Spleen (tissue), 11 donors: Measurements from ENCODE around the gene CGREF1. TPM values are rescaled to one million over a fixed set of nuclear protein-coding genes. Genes with fewer than 3 reads are reported as not detected.

Experiments used
- DNase-seq: peaks from one replicate; pipeline ENCODE4 v3.0.0-alpha.2; 2020
- H3K27ac ChIP-seq, 8 donors: fragments of 200-600 bp; sonication (generic) in 7 of 8; 1 replicate in 4 of 8; 2 replicates in 4 of 8; pipeline versions ENCODE4 v1.5.0 to v1.8.0; 2016 to 2021; ENCODE audit warnings: inconsistent platforms in 4 of 8, mild to moderate bottlenecking in 4 of 8, moderate library complexity in 1 of 8
- H3K27me3 ChIP-seq, 7 donors: fragments of 200-600 bp; sonication (generic) in 6 of 7; replicated peaks in 1 of 7; 1 replicate in 4 of 7; 2 replicates in 3 of 7; pipeline versions ENCODE4 v1.5.0 to v1.8.0; 2016 to 2021; ENCODE audit warnings: inconsistent platforms in 3 of 7, mild to moderate bottlenecking in 1 of 7
- H3K36me3 ChIP-seq, 6 donors: fragments of 200-600 bp; sonication (generic) in 5 of 6; 1 replicate in 4 of 6; 2 replicates in 2 of 6; pipeline versions ENCODE4 v1.5.0 to v1.8.0; 2016 to 2021; ENCODE audit warnings: inconsistent platforms in 2 of 6
- H3K4me1 ChIP-seq, 6 donors: fragments of 200-600 bp; sonication (generic) in 5 of 6; 1 replicate in 3 of 6; 2 replicates in 3 of 6; pipeline versions ENCODE4 v1.5.0 to v1.8.0; 2016 to 2021; ENCODE audit warnings: inconsistent platforms in 3 of 6
- H3K4me3 ChIP-seq, 8 donors: fragments of 200-600 bp; sonication (generic) in 7 of 8; 1 replicate in 4 of 8; 2 replicates in 4 of 8; pipeline versions ENCODE4 v1.5.0 to v1.8.0; 2016 to 2021; ENCODE audit warnings: inconsistent platforms in 4 of 8, mild to moderate bottlenecking in 4 of 8, moderate library complexity in 2 of 8
- H3K9me3 ChIP-seq, 8 donors: fragments of 200-600 bp; sonication (generic) in 7 of 8; 1 replicate in 4 of 8; 2 replicates in 4 of 8; pipeline versions ENCODE4 v1.5.0 to v1.8.0; 2016 to 2021; ENCODE audit warnings: inconsistent platforms in 4 of 8
- CTCF ChIP-seq, 11 experiments: fragments of 200-600 bp in 7 of 11; fragments of 450-650 bp in 4 of 11; sonication (generic) in 4 of 11; IDR thresholded peaks in 8 of 11; conservative IDR thresholded peaks in 3 of 11; 1 replicate in 7 of 11; 2 replicates in 4 of 11; pipeline versions ENCODE4 v1.4.0 to v1.8.0; 2016 to 2021; ENCODE audit warnings: antibody characterized with exemption in 11 of 11, inconsistent platforms in 4 of 11, mild to moderate bottlenecking in 1 of 11
- POLR2A ChIP-seq, 3 donors: fragments of 450-650 bp; IDR thresholded peaks; one replicate each; pipeline ENCODE4 v1.5.1; 2017; ENCODE audit warnings: antibody characterized with exemption in 3 of 3, mild to moderate bottlenecking in 1 of 3
- POLR2AphosphoS5 ChIP-seq, 3 donors: sonication (generic); formaldehyde crosslinking; IDR thresholded peaks; one replicate each; pipeline ENCODE4 v1.5.1; 2017; ENCODE audit warnings: antibody characterized with exemption in 3 of 3
- WGBS, 5 donors: extraction: QIAGEN DNeasy Blood & Tissue Kit in 3 of 5; methylation state at CpG; one replicate each; pipeline versions ENCODE4 v1.1.5 to v1.1.7; 2013 to 2018; 5-methylcytosine and 5-hydroxymethylcytosine counted together
- intact Hi-C: fragments of 100-400 bp; cut with DNase I; formaldehyde crosslinking; loops from one replicate; pipeline ENCODE4 v1.15.0; 2023; ENCODE audit warnings: low total_unique reads
- polyA plus RNA-seq, 3 donors: library from polyadenylated mRNA; stranded (reverse); fragments of 200-250 nt; gene quantifications; one replicate each; pipeline ENCODE4 v1.2.1, GENCODE V29; 2013
- total RNA-seq, 7 donors: library from RNA; depleted of rRNA in 3 of 7; stranded (reverse); fragments of >200 nt in 3 of 7; fragmentation: NEBNext Ultra II Directional in 4 of 7; extraction: Animal tissue kit (Norgen Biotek cat#: 25700) in 4 of 7; gene quantifications; one replicate each; pipeline versions ENCODE4 v1.1.0 to v1.2.1, GENCODE V29; 2016 to 2021
- donor health status: healthy with polysubstance abuse.
- donor health status: DM: no; HTN: no; CAD: no; lungs with moderate emphysema.
- donor health status: DM: no; HTN: no; CAD: no.
- donor health status: Bipolar disorder and iron deficiency.
- donor health status: healthy.
- donor health status: DM: no; HTN: no; CAD: no.
- donor health status: DM: yes; HTN: yes; CAD: no.

Gene CGREF1
- total and polyA plus RNA-seq, 10 donors: 0.17 to 0.82 (median 0.46) TPM; not detected in 3

- intact Hi-C loops: no loop called here
- H3K27me3 ChIP-seq: no peaks in the 10 kb centered on the region
- H3K9me3 ChIP-seq: no peaks in the 10 kb centered on the region
- H3K4me1 ChIP-seq: peaks cover 9 to 35% (median 23%) of the 10 kb centered on the region in 6 donors
- peak within 1 kb of the TSS; percentile 87 to 96 (median 90) for H3K27ac ChIP-seq
- WGBS, 5 donors: 0 to 1% (median 1%) methylated on average over 37 to 86 of the region's 86 CpGs
- peaks cover 0 to 42% (median 31%) of the 10 kb centered on the region in 6 donors for H3K36me3 ChIP-seq
- peak within 1 kb of the TSS; percentile 84 to 99 (median 92) for H3K4me3 ChIP-seq
- peak; percentile 99 for DNase-seq
- TF ChIP-seq POLR2AphosphoS5 (IDR thresholded peaks at IDR 0.05) (peak; percentile 98), POLR2A (IDR thresholded peaks at IDR 0.05) (peak in 2 of 3 donors; percentile 41 to 73), CTCF (IDR thresholded peaks at IDR 0.05 in 8 of 11, conservative IDR thresholded peaks at IDR 0.05 in 3 of 11) (peak in 3 of 11 experiments; percentile 12 to 33 (median 27))
Observed at GRCh38 chr2:27133905-27134780, 15.2 kb upstream of the CGREF1 start, which contains the start of gene PREB. Gene PREB (minus strand): TSS chr2:27134636. CDS start chr2:27134421, 215 bp downstream.

GRCh38 chr2:27133195-27133875 is 14.4 kb upstream of the CGREF1 start:
- 48 to 53% (median 51%) methylated on average over 13 to 14 of the region's 14 CpGs for WGBS, 5 donors
- DNase-seq: no peak
- TF ChIP-seq POLR2A (IDR thresholded peaks at IDR 0.05) (no peak), POLR2AphosphoS5 (IDR thresholded peaks at IDR 0.05) (no peak), CTCF (IDR thresholded peaks at IDR 0.05 in 8 of 11, conservative IDR thresholded peaks at IDR 0.05 in 3 of 11) (no peak)
- intact Hi-C loops: no loop called here
- peaks cover 9 to 35% (median 23%) of the 10 kb centered on the region in 6 donors for H3K4me1 ChIP-seq
- no peaks in the 10 kb centered on the region for H3K9me3 ChIP-seq
- peak overlapping the region; percentile 84 to 99 (median 92) for H3K4me3 ChIP-seq
- H3K27me3 ChIP-seq: no peaks in the 10 kb centered on the region
- H3K27ac ChIP-seq: peak overlapping the region in 6 of 8 donors; percentile 88 to 96 (median 92)
- peaks cover 0 to 46% (median 31%) of the 10 kb centered on the region in 6 donors for H3K36me3 ChIP-seq

- no peaks in the 10 kb centered on the region for H3K9me3 ChIP-seq
- peaks cover 0 to 46% (median 31%) of the 10 kb centered on the region in 6 donors for H3K36me3 ChIP-seq
- WGBS, 5 donors: 87 to 95% (median 93%) methylated on average over 11 of the region's 11 CpGs
- intact Hi-C loops: no loop called here
- TF ChIP-seq CTCF (IDR thresholded peaks at IDR 0.05 in 8 of 11, conservative IDR thresholded peaks at IDR 0.05 in 3 of 11): no peak
- no peak for TF ChIP-seq POLR2A (IDR thresholded peaks at IDR 0.05)
- no peaks in the 10 kb centered on the region for H3K27me3 ChIP-seq
- H3K4me3 ChIP-seq: no peak overlapping the region
- no peak overlapping the region for H3K27ac ChIP-seq
- DNase-seq: no peak
- peaks cover 9 to 35% (median 23%) of the 10 kb centered on the region in 6 donors for H3K4me1 ChIP-seq
Observed at GRCh38 chr2:27131429-27131828, 12.5 kb upstream of the CGREF1 start.
